ENCODE results near the gene SPEF2. TPM values are rescaled to one million over a fixed set of nuclear protein-coding genes. Genes with fewer than 3 reads are reported as not detected.

SPEF2 gene
- 4.1 and 5.2 TPM in 2 replicates for total RNA-seq

GRCh38 chr5:35617435-35618303, at the start of gene SPEF2:
TSS of gene SPEF2 (plus strand) at chr5:35617863. CDS start at chr5:35617998, 135 bp downstream.

GRCh38 chr5:35856765-35857351, 239.2 kb downstream of the SPEF2 start, which contains the start of gene IL7R:
TSS of gene IL7R (plus strand) at chr5:35856891. CDS start at chr5:35856978, 87 bp downstream.

Other genes starting within 250 kb of the SPEF2 start
- 1.3 and 2.2 TPM in 2 replicates for gene IL7R, start 239.0 kb downstream of the SPEF2 start, total RNA-seq